Measurements from ENCODE around the gene PPT2. TPM values are rescaled to one million over a fixed set of nuclear protein-coding genes. Genes with fewer than 3 reads are reported as not detected.

Gene PPT2
- total and polyA plus RNA-seq, 2 of the 13 experiments (the other 11 are each of a cell fraction or from before 2014, with no cell fraction given) = 39.2 to 61.8 TPM

- Histone ChIP-seq H4K20me1 (ENCODE audit: insufficient read depth, low read length) (no peaks in the 10 kb centered on the region), H3K4me3 (replicated peaks in 1 of 3; ENCODE audit: insufficient read depth in 1 of 3, low read depth in 2 of 3, low read length in 3 of 3) (no peak overlapping the region), H3K79me2 (ENCODE audit: insufficient read depth, low read length) (peaks cover 20% of the 10 kb centered on the region), H3K4me1 (ENCODE audit: insufficient read depth, low read length) (peaks cover 20% of the 10 kb centered on the region), H3K9me3 (ENCODE audit: low read length) (no peaks in the 10 kb centered on the region), H3K36me3 (replicated peaks in 1 of 2; ENCODE audit: control insufficient read depth in 1 of 2, insufficient read depth in 2 of 2, low read length in 2 of 2) (peaks cover 22 to 41% of the 10 kb centered on the region in 2 experiments), H3K9ac (ENCODE audit: insufficient read depth, low read depth, low read length) (no peak overlapping the region), H2AFZ (ENCODE audit: low read length) (no peak overlapping the region), H3K27me3 (ENCODE audit: control insufficient read depth in 1 of 2, insufficient read depth in 2 of 2, low read length in 2 of 2) (no peaks in the 10 kb centered on the region), H3K27ac (ENCODE audit: extremely low read length, insufficient read depth, low read length) (no peak overlapping the region), H3K4me2 (ENCODE audit: low read depth, low read length) (no peak overlapping the region)
- no TSS peak for BruUV-seq (replicated peaks)
- CTCF ChIA-PET (ENCODE audit: low intra/inter-chr PET ratio, low total read pairs) = no interaction called here
- DNase-seq (ENCODE audit: low spot score) (no peak), ATAC-seq (no peak), FAIRE-seq (no peak)
- intact Hi-C loops (cut with micrococcal nuclease; ENCODE audit: unreplicated experiment) = no loop called here
- WGBS (ENCODE audit: low lambda C conversion rate) = 98% methylated on average over 10 of the region's 10 CpGs
- in situ Hi-C loops (cut with HindIII; ENCODE audit: extremely low pct_ligation_motif_present, low pct_unique_long_range_greater_than_20kb) = no loop called here
- POLR2A ChIA-PET = interaction anchor here (0.8 to 2.4 kb wide), 5 partner anchors 9 to 64 kb away, joined by 4 to 18 read pairs (median 4); partner anchors contain the start of genes ATF6B, GPSM3 and PBX2
- TF ChIP-seq ZNF644 (CRISPR knock-in tag; IDR thresholded peaks at IDR 0.05; ENCODE audit: low read depth) (no peak), ZSCAN25 (CRISPR knock-in tag; IDR thresholded peaks at IDR 0.05) (no peak), NFE2L1 (CRISPR knock-in tag; IDR thresholded peaks at IDR 0.05; ENCODE audit: borderline replicate concordance) (no peak), RFXANK (CRISPR knock-in tag; IDR thresholded peaks at IDR 0.05) (no peak), STAT5B (CRISPR knock-in tag; IDR thresholded peaks at IDR 0.05) (no peak), DNMT1 (CRISPR knock-in tag; IDR thresholded peaks at IDR 0.05) (no peak), CEBPB (IDR thresholded peaks at IDR 0.05; ENCODE audit: borderline replicate concordance, low read depth, low read length) (no peak), ZUFSP (CRISPR knock-in tag; IDR thresholded peaks at IDR 0.05; ENCODE audit: borderline replicate concordance) (no peak), NFATC3 (CRISPR knock-in tag; IDR thresholded peaks at IDR 0.05) (no peak), ZNF512 (CRISPR knock-in tag; IDR thresholded peaks at IDR 0.05) (no peak), ZNF572 (CRISPR knock-in tag; IDR thresholded peaks at IDR 0.05) (no peak), ZNF296 (CRISPR knock-in tag; conservative IDR thresholded peaks at IDR 0.05) (no peak), ZNF282 (IDR thresholded peaks at IDR 0.05; ENCODE audit: partially characterized antibody) (no peak), SALL2 (CRISPR knock-in tag; IDR thresholded peaks at IDR 0.05) (no peak), CEBPG (CRISPR knock-in tag; IDR thresholded peaks at IDR 0.05) (no peak), ZNF687 (CRISPR knock-in tag; IDR thresholded peaks at IDR 0.05) (0 out of 2 replicates have a peak, but pooled peaks have one; percentile 4), HNF1B (CRISPR knock-in tag; IDR thresholded peaks at IDR 0.05) (no peak)
Observed at GRCh38 chr6:32181915-32182529, 28.1 kb downstream of the PPT2 start.
